RCC 7860 (cell line): ENCODE measurements around the gene ALDH1A1.
A peak's percentile ranks its signal among the peaks of the same experiment; 100 is the strongest.

Source experiments
- DNase-seq: peaks from one replicate; pipeline ENCODE4 v3.0.0-alpha.2; 2015; ENCODE audit warnings: low spot score
- FAIRE-seq: peaks from 2 replicates; lab custom pipeline; 2012; peaks lifted over from hg19 to GRCh38; lab: Jason Lieb, UNC

Gene ALDH1A1

DNA sequence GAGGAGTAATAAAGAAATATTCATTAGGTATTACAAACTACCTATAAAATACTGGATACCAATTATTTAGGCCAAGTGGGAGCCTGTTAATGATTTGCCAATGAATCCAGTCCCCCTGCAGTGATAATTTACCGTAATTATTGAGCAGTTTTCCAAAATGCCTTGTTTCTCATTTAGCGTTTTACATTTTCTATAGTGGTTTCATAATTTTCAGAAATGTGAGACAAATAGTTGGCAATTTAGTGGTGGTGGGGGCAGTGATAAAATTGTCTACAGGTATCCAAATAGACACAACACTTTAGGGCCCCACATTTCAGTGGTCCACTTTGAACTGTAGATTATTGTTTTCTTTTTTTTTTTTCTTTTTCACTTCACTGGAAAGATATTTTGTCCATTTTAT is 27.3 kb upstream of the ALDH1A1 start:
- FAIRE-seq (no peak), DNase-seq (no peak)

DNA sequence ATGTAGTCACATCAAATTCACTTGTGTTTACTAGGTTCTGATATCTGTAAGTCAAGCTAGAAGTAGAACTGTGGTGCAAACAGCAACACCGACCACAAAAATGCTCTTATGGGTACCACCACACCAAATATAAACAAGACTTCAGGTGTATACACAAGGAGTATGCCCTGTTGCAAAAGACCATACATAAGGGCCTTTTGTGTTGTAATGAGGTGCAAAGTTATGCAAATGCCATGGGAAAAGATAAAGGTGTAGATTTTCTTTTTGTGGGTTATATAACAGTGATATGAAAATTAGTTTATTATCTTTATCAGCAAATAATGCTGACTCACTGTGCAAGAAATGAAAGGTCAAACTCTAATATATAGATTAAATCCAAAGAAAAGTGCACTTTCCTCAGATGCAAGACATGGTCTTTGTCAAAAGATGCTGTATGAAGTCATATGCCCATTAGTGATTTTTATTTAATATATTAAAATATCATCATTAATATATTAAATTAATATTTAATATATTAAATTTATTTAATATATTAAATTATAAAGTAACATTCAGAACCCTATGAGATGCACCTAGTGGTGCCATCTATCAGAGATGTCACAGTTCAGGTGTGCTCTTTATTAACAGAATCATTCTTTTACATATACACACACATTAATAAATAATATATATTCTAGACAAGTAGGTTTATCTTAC is 26.7 kb upstream of the ALDH1A1 start:
- peak; percentile 74 for FAIRE-seq

DNA sequence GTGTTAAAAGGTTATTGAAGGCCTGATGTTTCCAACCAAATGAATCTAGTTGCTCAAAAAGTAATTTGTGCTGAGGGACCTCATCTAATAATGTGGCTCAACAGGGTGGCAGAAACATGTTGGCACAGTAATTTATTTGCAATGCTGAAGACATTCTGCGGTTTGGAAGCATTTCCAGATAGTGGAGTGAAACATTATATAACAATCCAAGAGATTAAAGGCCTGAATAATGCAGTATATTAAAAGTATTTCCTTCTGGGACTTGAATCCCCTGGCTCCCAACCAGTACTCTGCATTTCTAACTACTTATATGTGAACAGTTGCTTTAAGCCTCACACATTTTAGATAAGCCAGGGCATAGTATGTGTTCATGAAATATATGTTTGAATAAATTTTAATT is 25.9 kb upstream of the ALDH1A1 start:
- FAIRE-seq (peak; percentile 98), DNase-seq (peak; percentile 70)

More for the DNA sequence above, 26.7 kb upstream of the ALDH1A1 start:
- no peak for DNase-seq

DNA sequence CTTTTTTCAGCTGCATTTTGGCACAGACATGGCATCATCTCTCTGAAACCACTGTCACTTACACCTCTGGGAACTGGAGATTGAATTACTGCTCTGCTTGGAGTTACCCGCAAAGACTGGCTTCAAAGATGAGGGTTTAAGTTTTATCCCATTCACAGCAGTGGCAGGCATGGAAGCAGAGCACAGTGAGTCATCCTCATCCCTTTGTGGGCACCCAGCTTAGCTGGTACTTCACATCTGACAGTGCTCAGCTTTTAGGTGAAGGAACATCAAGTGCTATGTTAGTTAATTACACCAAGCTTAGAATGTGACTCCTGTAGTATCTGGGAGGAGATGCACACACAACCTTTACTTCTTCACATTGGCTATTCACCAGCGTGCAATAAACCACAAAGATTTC is 24.8 kb upstream of the ALDH1A1 start:
- DNase-seq: peak; percentile 79
- FAIRE-seq: peak; percentile 96

DNA sequence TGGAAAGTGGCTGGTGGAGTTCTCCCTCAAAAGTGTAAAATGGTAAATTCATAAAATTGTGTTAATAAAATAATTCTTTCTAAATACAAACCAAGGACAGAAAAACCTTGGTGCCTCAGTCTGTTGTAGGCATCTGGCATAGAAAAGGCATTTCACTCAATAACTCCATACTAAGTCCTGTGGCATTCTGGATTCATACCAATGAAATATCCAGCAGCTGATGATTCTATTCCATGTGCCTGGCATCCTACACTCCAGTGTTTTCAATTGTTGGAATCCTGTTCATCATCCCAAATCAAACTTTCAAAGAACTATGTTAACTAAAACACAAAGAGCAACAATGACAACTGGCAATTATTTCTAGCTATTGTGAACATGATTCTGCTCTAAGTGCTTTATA is 21.6 kb upstream of the ALDH1A1 start:
- FAIRE-seq (no peak), DNase-seq (no peak)

DNA sequence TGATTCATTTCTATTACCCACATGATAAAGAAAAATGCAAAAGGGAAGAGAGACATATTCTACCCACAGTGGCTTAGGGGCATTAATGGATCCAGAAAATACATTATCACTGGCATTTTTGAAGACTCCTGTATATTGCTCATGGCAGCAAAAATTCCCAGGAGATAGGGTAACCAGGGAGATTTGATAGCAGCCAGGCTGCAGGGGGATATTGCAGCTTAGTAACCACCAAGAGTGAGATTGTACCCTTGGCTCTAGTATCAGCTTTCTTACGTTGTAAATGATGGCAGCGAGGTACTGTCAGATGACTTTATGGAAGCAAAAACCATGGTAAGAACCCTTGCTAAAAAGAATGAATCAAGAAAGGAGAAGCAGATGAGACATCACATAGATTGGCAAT is 19.8 kb upstream of the ALDH1A1 start:
- FAIRE-seq (no peak), DNase-seq (no peak)

DNA sequence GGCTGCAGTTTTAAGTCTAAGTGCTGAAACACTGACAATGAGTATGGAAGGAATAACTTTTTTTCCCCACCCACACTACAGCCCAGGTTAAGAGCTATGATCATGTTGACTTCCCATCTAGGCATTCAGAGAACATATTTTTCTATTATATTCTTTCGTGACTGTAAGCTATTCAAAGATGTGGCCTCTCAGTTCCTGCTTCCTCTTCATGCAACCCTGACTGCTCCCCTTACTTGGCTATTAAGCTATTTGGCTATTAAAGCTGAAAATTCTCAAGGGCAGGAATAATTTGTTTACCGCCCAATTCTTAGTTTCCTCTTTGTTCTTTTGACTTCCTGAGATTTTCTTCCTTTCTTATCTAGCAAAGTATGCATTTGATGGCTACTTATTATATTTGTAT is 18.6 kb upstream of the ALDH1A1 start:
- no peak for FAIRE-seq

DNA sequence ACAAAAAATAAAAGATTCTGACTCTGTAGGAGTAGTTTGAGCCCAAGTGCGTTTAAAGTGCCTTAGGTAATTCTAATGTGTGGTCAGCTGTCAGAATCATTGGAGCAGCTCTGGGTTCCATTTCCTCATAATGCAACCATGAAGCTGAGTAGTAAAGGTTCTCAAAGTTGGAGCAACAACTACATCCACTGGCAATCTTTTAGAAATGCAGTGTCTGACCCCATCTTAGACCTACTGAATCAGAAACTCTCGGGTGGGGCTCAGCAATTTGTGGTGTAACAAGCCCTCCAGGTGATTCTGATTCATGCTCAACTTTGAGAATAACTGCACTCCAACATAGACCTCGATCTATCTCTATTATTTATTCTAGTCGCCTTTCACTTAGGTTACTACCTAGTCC is 7.6 kb upstream of the ALDH1A1 start:
- FAIRE-seq (peak; percentile 27), DNase-seq (no peak)

More for the DNA sequence above, 18.6 kb upstream of the ALDH1A1 start:
- DNase-seq: no peak

DNA sequence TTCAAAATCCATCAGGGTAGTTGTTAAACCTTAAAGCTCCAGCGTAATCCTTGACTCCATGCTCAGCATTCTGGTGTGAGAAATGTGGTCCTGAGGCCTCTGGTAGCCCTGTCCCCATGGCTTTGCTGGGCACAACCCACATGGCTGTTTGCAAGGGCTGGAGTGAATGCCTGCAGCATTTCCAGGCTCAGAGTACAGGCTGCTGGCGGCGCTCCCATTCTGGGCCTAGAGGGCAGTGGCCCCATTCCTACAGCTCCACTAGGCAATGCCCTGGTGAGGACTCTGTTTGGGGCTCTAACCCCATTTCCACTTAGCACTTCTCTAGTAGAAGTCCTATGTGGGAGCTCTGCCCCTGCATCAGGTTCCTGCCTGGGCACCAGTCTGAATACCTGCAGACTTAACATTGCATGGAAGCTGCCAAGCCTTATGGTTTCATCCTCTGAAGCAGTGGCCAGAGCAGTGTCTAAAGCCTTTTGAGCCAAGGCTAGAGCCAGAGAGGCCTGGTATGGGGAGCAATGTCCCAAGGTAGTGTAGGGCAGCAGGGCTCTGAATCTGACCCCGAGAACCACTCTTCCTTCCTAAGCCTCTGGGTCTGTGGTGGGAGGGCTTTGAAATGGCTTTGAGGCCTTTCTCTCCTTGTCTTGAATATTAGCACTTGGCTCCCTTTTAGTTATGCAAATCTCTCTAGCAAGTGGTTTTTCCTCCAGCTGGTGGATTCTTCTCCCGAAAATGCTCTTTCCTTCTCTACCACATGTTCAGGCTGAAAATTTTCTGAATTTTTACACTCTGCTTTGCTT is 5.8 kb upstream of the ALDH1A1 start:
- no peak for DNase-seq
- no peak for FAIRE-seq

DNA sequence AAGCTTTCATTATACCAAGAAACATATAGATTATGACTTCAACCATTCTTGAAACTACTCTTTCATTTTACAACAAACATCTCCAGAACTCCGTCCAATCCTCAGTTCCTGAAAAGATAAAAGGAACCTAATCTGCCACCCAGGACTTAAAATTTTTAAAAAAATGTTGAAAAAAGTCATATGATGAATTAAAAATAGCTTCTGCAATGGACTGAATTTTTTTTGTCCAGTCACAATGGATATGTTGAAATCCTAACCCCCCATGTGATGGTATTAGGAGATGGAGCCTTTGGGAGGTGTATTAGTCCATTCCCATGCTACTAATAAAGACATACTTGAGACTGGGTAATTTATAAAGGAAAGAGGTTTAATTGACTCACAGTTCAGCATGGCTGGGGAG is 2.7 kb upstream of the ALDH1A1 start:
- FAIRE-seq (no peak), DNase-seq (no peak)

DNA sequence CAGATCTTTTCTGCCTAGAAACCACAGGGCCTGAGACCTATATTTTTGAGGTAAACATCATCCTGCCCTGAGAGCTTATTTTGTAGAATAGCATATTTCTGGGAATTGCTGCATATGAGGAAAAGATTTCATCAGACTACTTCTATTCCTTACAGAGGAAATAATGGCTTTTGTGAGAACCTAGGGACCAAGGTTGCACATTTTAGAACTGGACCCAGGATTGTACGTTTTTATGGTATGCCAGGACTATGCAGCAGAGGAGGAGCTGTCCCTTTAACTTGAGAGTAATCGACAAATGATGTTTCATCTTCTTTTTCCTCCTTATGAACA is 2.2 kb upstream of the ALDH1A1 start:
- no peak for FAIRE-seq
- no peak for DNase-seq

DNA sequence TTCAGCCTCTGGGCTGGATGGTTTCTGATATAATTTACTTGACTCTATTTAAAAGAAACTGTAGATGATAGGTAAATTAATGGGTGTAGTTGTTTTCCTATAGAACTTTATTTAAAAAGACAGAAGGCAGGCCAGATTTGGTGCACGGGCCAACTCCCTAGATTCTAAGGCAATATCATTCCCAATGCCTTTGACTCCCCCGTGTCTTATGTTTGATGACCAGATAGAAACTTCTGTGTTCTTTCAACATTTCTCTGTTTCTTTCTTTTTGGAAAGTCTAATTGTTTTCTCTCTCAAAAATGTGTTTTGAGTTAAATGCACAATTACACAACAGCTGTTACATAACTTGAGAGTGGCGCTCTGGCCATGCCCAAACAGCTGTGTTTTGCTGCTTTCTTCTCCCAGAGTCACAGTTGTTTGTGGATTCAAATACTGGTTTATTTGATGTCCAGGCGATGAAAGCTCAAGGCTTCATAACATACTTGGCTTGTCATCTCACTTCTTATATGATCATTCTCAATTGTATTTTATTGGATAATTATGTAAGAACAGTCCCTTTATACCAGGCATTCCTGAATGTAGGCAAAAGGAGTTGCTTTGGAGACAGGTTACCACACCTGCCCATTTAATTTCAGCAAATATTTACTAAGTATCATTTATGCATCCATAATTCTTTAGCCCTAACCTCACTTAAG is 1.7 kb upstream of the ALDH1A1 start:
- DNase-seq (no peak), FAIRE-seq (no peak)

DNA sequence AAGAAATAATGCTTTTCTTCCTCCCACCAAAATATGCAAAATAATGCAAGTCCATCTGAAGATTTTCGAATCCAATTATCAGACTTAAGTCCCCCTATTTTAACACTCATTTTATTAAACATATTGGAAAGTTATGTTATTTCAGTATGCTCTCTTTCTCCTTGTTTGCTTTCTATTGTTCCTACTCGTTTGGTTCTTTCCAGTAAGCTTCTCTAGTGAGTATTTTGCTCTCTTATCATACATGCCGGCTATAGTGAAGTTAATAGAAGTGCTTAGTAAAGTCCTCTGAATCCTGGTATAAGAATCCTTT is 517 bp downstream of the ALDH1A1 start:
- DNase-seq (no peak), FAIRE-seq (no peak)

DNA sequence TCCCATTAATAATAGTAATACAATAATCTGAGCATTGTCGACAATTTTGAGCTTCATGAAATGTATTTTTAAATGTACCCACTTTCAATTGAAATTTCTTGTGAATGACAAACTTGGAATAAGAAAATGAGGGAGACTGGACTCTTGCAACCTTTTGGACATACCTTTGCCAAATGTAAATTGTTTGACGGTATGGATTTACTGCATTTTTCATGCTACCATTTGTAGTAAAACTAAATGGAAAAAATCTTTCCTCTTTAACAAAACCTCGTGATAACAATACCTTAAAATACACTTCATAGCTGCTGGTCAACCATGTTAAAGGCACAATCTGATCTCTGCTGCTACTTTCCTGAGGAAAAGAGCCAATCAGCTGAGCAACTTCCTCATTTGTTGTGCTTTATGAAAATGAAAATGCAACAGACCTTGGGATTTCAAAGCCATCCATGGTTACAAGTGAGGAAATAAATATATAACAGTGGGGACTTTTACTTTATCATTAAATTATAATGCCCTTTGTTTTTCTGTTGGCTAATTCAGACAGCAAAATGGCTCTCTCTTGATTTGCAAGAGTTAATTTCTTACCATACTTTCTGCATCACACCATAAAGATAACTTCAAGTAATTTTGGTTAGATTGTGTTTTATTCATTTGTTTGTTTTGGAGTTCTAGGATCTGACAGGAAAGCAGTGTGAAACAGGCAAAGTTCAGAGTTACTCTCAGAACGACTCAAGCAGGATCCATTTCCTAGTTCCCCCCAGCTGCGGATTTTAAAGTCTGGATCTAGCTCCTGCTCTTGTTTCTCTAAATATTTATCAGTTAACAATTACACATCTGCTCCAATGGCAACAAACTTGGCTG is 1.1 kb downstream of the ALDH1A1 start:
- no peak for FAIRE-seq
- no peak for DNase-seq

DNA sequence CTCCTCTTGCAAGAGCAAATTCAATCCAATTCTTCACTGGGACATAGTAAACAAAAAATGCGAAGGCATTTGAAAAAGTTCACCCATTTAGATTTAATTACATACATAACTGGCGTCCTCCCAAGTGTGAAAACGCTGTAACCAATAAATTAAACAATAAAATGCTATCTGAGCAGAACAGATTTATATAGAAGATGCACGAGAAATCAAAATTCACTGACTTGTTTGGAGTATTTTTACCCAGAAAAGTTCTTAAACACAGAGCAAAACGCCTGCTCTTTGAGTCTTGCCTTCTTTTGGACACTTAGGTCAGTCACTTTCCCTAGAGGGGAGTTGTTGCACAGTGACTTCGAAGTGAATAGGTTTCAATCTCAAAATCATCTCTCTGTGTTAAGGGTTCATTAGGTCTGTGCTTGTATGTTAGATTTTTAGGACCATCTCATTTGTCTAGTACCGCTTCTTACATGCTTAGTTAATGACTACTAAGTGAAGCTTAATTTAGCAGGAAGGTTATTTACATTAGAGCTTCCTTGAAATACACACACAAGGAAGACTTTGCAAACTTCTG is 1.9 kb downstream of the ALDH1A1 start:
- FAIRE-seq (no peak), DNase-seq (peak; percentile 44)

DNA sequence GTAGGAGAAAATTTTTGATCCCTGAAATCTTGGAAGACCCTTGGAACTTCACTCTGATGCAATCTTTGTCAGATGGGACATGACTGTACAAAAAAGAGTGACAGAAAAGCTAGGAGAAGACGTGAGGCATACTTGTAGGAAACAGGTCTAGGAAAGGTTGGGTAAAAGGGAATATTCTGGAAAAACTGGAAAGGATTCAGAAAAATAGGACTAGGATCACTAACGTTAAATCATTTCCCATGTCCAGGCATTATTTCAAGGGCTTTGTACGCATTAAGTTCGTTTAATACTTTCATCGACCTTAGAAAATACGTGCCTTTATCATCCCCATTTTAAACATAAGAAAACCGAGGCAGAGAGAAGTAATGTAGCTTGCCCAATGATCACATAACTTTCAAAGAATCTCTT is 2.9 kb downstream of the ALDH1A1 start:
- FAIRE-seq (peak; percentile 84), DNase-seq (peak; percentile 60)

DNA sequence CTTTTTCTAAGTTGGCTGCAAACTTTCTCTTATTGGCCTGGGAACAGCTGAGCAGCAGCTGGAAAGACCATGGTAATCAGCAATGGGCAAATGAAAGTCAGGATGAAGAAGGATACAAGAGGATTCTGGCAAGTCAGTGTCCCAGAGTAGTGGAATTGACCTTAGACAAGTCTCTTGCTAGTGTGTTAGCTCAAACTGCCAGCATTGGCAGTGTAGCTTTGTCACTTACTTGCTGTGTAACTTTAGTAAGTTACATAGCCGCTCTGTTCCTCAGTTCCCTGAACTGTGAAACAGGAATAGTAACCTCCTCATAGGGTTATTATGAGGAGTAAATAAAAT is 3.6 kb downstream of the ALDH1A1 start:
- DNase-seq (peak; percentile 34), FAIRE-seq (no peak)

DNA sequence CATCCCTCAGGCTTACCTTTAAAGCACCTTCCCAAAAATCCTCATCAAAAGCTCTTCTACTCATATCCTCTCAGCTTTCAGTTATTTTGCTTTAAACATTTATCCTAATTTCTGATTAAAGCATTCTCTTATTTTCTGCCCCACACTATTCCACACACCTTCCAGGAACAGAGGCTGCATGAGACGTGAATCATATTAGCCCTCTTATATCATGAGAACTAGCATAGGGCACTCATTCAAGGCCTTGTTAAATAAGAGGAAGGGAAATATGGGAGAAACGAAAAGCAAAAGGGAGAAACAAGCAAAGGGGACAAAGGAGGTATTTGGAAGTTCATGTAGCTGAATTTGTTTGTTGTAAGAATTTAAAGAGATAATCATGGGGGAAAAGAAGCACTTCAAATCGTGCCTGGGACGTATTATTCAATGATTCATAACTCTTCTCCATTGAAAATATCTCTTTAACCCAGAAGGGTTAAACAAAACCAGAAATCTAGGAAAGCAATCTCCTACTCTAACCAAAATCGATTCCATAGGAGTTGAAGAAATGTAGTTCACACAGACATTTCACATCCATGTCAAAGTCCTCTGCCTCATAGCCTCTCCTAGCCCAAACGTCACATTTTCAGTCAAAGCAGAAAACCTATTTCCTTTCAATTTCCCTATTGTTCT is 4.1 kb downstream of the ALDH1A1 start:
- DNase-seq (peak; percentile 26), FAIRE-seq (peak; percentile 65)

DNA sequence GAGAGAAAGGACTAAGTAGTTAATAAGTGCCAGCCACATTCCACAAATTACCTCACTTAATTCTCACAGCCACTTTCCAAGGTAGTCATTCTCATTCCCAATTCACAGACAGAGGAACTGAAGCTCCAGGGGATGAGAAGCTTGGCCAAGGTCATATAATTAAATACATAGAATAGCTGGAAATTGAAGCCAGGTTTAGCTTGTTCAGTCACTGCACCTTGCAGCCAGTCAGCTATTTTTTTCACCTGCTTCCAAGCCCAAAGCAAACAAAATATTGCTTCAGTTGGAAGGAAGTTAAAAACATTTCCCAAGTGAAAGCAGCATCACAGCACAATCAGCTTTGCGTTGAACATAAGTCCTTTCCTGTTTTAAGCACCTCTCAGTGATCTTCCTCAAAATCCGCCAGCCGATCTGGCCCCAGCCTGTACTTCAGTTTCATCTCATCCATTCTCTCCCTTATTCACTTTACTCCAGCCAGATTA is 4.8 kb downstream of the ALDH1A1 start:
- DNase-seq (peak; percentile 76), FAIRE-seq (peak; percentile 98)

DNA sequence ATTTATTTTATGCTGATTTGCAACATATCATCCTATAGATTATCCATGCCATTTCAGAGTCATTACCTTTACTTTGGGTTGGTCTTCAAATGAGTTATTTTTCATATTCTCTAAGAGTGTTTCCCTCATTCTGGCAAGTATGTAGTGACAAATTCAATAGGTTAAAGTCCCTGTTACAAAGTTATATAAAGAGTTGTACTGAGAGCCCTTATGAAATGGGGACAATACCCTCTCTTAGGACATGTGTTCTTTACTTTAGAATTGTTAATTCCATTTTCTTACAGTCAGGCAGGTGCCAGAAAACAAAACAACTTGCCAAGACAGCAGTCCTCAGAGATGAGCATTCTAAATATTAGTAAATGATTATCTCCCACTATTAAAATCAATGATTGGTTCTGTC is 6.0 kb downstream of the ALDH1A1 start:
- FAIRE-seq: no peak
- DNase-seq: no peak
